IPS-18c (cell line): ENCODE results near the gene AGR3.

Source experiments
- H3K4me3 ChIP-seq: 2 replicates; pipeline ENCODE4 v1.7.0; 2013; ENCODE audit warnings: low read depth, mild to moderate bottlenecking, low read length, moderate library complexity; ENCODE audit not compliant: insufficient read depth
- H3K9me3 ChIP-seq: one replicate; pipeline ENCODE4 v1.6.1; 2013; ENCODE audit warnings: mild to moderate bottlenecking, low read length, moderate library complexity; ENCODE audit not compliant: control insufficient read depth, insufficient read depth

AGR3 gene

DNA sequence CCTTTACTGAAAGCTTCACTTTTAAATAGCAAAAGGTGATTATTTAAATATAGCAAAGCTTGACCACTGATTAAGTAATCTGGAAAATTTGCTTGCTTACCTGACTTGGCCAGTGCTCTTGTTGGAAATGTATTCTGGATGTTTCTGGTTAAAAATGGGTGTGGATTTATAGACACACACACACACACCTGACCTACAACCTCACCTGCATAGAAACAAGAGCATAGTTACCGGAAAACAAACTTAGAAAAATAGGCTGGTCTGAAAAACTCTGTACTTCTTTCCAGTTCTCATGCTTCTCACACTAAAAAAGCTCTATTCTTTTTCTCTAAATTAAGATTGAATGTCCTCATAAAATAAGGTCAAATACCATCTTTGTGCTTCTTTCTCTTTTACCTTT is at the start of gene AGR3:
AGR3 (minus strand) TSS at position 140 of the 400 bp plus-strand sequence. CDS start 3,365 bp downstream, outside the sequence.
- Histone ChIP-seq H3K9me3 (no peaks in the 10 kb centered on the region), H3K4me3 (no peak within 1 kb of the TSS)

- Histone ChIP-seq H3K9me3 (no peaks in the 10 kb centered on the region), H3K4me3 (no peak overlapping the region)
Measured at GRCh38 chr7:16930946-16931345, 49.2 kb upstream of the AGR3 start.

DNA sequence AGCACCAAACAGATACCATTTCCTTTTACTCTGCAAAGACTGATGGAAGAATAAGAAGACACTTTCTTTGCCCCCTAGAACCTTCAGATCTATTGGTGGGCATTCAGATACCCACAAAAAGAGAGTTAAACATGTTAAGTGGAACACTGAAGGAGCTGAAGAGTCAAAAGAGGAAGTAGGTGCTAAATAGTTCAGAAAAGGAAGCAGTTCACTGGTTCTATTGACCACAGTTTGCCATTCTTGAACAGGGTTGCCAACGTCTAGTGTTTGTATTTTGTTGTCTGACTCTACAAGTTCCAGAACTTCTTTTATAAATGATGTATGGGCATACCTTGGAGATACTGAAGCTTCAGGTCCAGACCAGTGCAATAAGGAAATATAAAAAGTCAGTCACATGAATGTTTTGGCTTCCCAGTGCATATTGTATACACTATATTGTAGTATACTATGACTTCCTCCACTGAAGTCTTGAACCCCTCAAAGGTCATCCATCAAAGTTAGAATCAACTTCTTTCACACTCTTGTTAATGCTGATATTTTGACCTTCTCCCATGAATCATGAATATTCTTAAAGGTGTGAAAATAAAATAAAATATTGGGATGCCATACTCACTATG is 47.5 kb upstream of the AGR3 start:
- Histone ChIP-seq H3K4me3 (no peak overlapping the region), H3K9me3 (no peaks in the 10 kb centered on the region)

DNA sequence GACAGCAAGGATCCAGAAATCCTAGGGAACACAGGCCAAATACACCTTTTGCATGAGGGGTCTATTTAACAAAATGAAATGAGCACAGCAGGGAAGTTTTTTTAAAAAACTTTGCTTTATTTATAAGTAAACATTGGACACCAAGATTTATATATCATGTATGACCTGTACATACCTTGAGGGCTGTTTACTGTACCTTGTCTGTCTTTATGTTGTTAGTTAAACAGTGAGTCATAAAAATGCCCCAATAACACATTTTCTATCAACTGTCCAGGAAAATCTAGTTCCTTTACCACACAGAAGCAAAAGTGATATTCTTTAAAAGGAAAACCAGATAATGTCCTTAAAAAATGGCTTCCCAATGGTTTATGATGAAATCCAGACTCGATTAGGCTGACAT is 45.1 kb upstream of the AGR3 start:
- H3K4me3 ChIP-seq, result no peak overlapping the region
- H3K9me3 ChIP-seq, result no peaks in the 10 kb centered on the region

GRCh38 chr7:16926283-16926682 is 44.5 kb upstream of the AGR3 start:
- no peaks in the 10 kb centered on the region for H3K9me3 ChIP-seq
- H3K4me3 ChIP-seq, result no peak overlapping the region

- H3K9me3 ChIP-seq, result no peaks in the 10 kb centered on the region
- no peak overlapping the region for H3K4me3 ChIP-seq
Measured at GRCh38 chr7:16925609-16926008, 43.8 kb upstream of the AGR3 start.

DNA sequence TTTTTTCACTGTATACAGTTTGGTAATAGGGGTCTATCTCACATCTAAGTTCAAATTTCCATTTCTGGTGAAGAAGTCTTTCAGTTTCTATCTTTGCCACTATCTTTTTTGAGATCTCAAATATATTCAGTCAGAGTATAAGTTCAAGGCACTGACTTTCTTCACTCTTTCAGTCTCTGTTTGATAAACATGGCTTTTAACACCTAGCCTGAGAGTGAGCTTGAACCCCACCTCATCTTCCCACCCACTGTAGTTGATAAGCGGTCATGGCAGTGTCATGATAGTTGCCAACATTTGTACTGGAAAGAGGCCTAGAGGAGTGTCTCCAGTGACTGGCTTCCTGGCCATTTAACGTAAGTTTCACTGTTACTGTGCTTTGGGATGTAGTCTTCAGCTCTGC is 41.2 kb upstream of the AGR3 start:
- no peaks in the 10 kb centered on the region for H3K9me3 ChIP-seq

GRCh38 chr7:16921644-16922257 is 40.0 kb upstream of the AGR3 start:
- H3K9me3 ChIP-seq, result no peaks in the 10 kb centered on the region
- H3K4me3 ChIP-seq, result no peak overlapping the region

More for the DNA sequence above, 41.2 kb upstream of the AGR3 start:
- H3K4me3 ChIP-seq, result no peak overlapping the region

GRCh38 chr7:16921151-16921550 is 39.4 kb upstream of the AGR3 start:
- no peak overlapping the region for H3K4me3 ChIP-seq
- no peaks in the 10 kb centered on the region for H3K9me3 ChIP-seq

GRCh38 chr7:16919440-16919839 is 37.7 kb upstream of the AGR3 start:
- no peaks in the 10 kb centered on the region for H3K9me3 ChIP-seq

DNA sequence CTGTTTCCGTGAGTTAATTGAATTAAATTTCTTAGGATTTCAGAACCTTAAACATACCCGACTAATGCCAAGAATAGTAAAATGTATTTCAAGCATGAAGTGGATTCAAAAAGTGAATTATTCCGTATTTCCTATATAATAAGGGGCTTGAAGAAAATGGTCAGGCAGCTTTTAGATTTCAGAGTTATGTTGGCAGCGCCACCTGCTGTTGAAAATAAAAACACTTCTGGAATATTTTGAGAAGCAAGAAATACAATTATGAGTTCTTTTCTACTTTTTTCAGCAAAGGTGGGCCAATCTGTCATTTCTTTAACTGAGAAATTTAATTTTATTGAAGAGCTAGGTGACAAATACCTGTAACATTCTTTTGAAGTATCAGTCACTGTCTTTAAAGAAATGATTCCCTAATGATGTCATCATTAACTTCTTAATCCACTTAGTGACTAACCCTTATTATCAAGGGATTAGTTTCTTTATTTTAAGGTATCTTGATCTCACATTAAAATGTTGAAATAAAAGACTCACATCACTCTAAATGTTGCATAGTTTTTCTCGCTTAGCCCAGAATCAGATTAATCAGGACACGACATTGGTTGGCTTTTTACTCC is 36.6 kb upstream of the AGR3 start:
- no peaks in the 10 kb centered on the region for H3K9me3 ChIP-seq
- no peak overlapping the region for H3K4me3 ChIP-seq

More at GRCh38 chr7:16919440-16919839, 37.7 kb upstream of the AGR3 start:
- no peak overlapping the region for H3K4me3 ChIP-seq

DNA sequence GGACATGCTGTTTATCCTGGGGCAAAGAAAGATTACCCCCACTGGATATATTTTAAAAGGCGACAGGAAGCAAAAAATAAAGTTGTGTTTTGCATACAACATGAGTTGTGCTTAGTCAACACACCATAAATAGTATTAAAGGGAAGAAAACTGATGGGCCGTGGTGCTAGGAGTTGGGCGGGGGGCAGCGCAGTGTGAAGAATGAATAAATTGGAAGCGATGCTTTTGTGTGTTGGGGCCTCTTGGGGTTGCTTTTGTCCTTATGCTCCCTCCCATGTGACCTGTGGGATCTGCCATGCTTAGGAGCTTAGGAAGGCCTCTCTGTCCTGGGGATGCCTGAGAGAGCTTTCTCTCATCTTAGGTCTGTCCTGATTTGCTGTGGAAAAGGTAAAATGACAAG is 35.0 kb upstream of the AGR3 start:
- H3K4me3 ChIP-seq, result no peak overlapping the region
- H3K9me3 ChIP-seq, result no peaks in the 10 kb centered on the region

DNA sequence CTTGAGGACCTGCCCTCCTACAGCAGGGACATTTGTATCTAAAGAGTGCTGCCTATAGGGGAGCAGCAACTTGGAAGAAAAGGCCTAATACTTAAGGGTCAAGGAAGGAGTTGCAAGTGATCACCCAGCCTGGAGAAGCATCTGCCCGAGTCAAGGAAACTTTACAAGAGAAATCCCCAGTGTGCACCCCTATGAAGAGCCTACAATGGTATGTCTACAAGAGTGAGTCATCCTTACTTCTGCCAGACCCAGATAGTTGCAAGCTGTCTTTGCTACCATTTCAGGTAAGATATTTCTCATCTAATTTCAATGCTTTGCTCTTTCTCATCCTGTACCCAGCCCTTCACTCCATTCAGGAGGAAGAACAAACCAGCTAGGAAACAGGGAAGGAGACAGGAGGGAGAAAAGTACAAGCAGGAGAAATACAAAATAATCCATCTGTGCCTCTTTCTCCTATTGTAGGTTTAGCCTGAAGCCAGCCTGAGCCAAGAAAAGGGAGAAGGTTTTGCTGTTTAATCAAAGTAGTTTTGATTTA is 34.4 kb upstream of the AGR3 start:
- H3K4me3 ChIP-seq, result no peak overlapping the region
- no peaks in the 10 kb centered on the region for H3K9me3 ChIP-seq

DNA sequence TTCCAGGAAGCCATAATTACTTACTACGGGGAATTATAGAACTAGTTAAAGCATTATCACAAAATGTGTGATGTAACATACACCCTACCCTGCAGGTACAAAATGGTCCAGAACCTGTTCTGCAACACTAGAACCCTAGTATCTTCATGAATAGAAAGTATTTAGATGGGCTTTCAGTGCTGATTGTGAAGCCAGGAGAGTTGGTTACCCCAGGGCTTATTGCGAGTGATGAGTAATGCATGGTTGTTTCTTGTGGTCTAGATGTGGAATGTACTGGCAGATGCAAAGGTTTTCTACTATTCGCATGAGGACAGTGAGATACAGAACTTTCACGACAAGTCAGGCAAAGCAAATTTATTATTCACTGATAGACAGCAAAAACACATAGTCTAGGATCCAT is 33.6 kb upstream of the AGR3 start:
- H3K4me3 ChIP-seq, result no peak overlapping the region
- no peaks in the 10 kb centered on the region for H3K9me3 ChIP-seq

- Histone ChIP-seq H3K9me3 (no peaks in the 10 kb centered on the region), H3K4me3 (no peak overlapping the region)
Measured at GRCh38 chr7:16914771-16915170, 33.0 kb upstream of the AGR3 start.

DNA sequence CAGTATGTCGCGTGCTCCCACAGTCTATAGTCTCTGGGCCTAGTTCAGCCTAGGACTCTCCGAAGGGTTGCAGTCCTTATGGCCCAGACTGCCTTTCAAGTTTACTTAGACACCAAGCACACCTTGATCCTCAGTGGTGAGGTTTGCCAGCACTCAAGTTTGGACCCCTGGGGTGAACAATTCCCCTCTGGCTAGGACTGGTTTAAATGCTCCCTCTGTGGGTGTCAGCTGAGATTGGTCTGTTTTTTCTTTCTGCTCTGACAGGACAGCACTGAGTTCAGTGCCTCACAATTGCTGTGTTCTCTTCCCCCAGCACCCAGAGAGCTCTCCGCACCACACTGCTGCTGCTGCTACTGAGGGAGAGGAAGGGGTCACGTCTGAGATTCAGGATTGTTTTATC is 31.9 kb upstream of the AGR3 start:
- Histone ChIP-seq H3K9me3 (no peaks in the 10 kb centered on the region), H3K4me3 (no peak overlapping the region)

DNA sequence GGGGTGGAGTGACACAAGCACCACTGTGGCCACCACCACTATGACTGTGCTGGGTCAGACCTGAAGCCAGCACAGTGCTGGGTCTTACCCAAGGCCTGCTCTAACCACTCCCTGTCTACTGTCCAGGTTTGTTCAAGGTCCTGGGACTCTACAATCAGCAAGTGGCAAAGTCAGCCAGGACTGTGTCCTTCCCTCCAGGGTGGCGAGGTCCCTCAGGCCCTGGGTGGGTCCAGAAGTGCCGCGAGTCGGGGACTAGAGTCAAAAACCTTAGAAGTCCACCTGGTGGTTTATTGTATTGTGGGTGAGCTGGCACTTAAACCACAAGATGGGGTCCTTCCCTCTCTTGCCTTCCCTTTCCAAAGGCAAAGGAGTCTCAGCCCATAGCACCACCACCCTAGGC is 30.8 kb upstream of the AGR3 start:
- Histone ChIP-seq H3K4me3 (no peak overlapping the region), H3K9me3 (no peaks in the 10 kb centered on the region)

DNA sequence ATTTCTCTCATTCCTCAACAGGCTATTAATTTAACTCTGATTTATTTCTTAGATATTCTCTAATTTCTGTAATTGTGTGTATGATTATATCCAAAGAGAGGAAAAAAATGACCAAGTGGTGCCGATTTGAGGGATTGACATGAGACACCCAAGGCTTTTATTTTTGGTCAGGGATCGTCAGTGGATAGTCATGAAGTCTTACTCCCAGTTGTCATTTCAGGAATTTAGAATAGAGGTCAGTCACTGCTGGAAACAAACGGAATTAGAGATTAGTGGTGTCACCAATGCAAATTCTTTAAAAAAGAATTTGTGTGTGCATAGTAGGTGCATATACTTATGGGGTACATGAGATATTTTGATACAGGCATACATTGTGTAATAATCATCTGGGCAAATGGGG is 26.8 kb upstream of the AGR3 start:
- H3K4me3 ChIP-seq, result no peak overlapping the region
- H3K9me3 ChIP-seq, result no peaks in the 10 kb centered on the region
